Right lobe of liver (tissue), 6 donors: ENCODE data around the gene SH3PXD2A. TPM values are rescaled to one million over a fixed set of nuclear protein-coding genes. Genes with fewer than 3 reads are reported as not detected.
A peak's percentile ranks its signal among the peaks of the same experiment; 100 is the strongest.

Experiments used
- ATAC-seq, 4 donors: fragments of 200-7000 bp; cut with Tn5 transposase; one replicate each; pipeline ENCODE4 v1.9.1; 2020; ENCODE audit warnings: mild to moderate bottlenecking in 4 of 4, moderate library complexity in 4 of 4
- DNase-seq, 3 donors: peaks; one replicate each; pipeline ENCODE4 v3.0.0-alpha.2; 2020
- H3K27ac ChIP-seq, 3 donors: fragments of 200-600 bp; one replicate each; pipeline ENCODE4 v1.8.0; 2022
- H3K27me3 ChIP-seq, 2 donors: fragments of 200-600 bp; one replicate each; pipeline ENCODE4 v1.8.0; 2022
- H3K36me3 ChIP-seq, 4 donors: fragments of 200-600 bp; sonication (generic) in 1 of 4; one replicate each; pipeline versions ENCODE4 v1.5.1 to v1.8.0; 2017 to 2022; ENCODE audit warnings: control low read depth in 1 of 4
- H3K4me1 ChIP-seq, 4 donors: fragments of 200-600 bp; sonication (generic) in 1 of 4; one replicate each; pipeline versions ENCODE4 v1.5.1 to v1.8.0; 2017 to 2022; ENCODE audit warnings: control low read depth in 1 of 4
- H3K4me3 ChIP-seq, 3 donors: fragments of 200-600 bp; one replicate each; pipeline ENCODE4 v1.8.0; 2022
- H3K9me3 ChIP-seq, 4 donors: fragments of 200-600 bp; sonication (generic) in 1 of 4; one replicate each; pipeline versions ENCODE4 v1.5.1 to v1.8.0; 2017 to 2022; ENCODE audit warnings: control low read depth in 1 of 4
- CTCF ChIP-seq, 4 donors: fragments of 200-600 bp in 3 of 4; fragments of 450-650 bp in 1 of 4; IDR thresholded peaks; one replicate each; pipeline versions ENCODE4 v1.5.1 to v1.8.0; 2016 to 2022; ENCODE audit warnings: antibody characterized with exemption in 4 of 4, mild to moderate bottlenecking in 2 of 4
- POLR2A ChIP-seq: fragments of 450-650 bp; IDR thresholded peaks from one replicate; pipeline ENCODE4 v1.6.1; 2017; ENCODE audit warnings: antibody characterized with exemption, mild to moderate bottlenecking
- WGBS: methylation state at CpG from one replicate; pipeline ENCODE4 v1.1.6; 2018; ENCODE audit warnings: low coverage, low lambda C conversion rate; ENCODE audit not compliant: insufficient coverage; ENCODE audit errors: missing lambda C conversion rate; 5-methylcytosine and 5-hydroxymethylcytosine counted together
- intact Hi-C, 2 donors: fragments of 100-400 bp; cut with DNase I; formaldehyde crosslinking; loops; one replicate each; pipeline versions ENCODE4 v1.11.2 to v1.14.1; 2022
- total RNA-seq, 6 experiments: library from RNA; depleted of rRNA in 2 of 6; stranded (reverse); fragments of >200 nt in 2 of 6; fragmentation: NEBNext Ultra II Directional in 3 of 6; extraction: Animal tissue kit (Norgen Biotek cat#: 25700) in 3 of 6; gene quantifications; one replicate each; pipeline versions ENCODE4 v1.1.0 to v1.2.4, GENCODE V29; 2016 to 2023
- donor health status: DM: no; HTN: yes; CAD: no.
- donor health status: DM: no; HTN: no; CAD: no.
- donor health status: DM: no; HTN: no; CAD: no.
- donor health status: DM: no; HTN: yes; CAD: no.
- donor health status: DM: no; HTN: yes; CAD: no.

SH3PXD2A gene
- total RNA-seq, 6 experiments from 2014 or later = 3.0 to 38.3 (median 10.0) TPM

GRCh38 chr10:103711351-103711994, 143.9 kb downstream of the SH3PXD2A start:
- H3K27me3 ChIP-seq = no peaks in the 10 kb centered on the region
- TF ChIP-seq POLR2A (no peak), CTCF (IDR thresholded peaks at IDR 0.05) (peak in 1 of 4 donors; percentile 15)
- H3K9me3 ChIP-seq = no peaks in the 10 kb centered on the region
- no peak overlapping the region for H3K27ac ChIP-seq
- DNase-seq (no peak), ATAC-seq (no peak)
- no peaks in the 10 kb centered on the region for H3K4me1 ChIP-seq
- H3K4me3 ChIP-seq = no peak overlapping the region
- H3K36me3 ChIP-seq = no peaks in the 10 kb centered on the region
- WGBS = 64% methylated on average over 12 of the region's 15 CpGs
- intact Hi-C loops = loop anchor here (5.0 kb wide), 2 partner anchors 146 to 171 kb away; partner anchors contain the start of gene SH3PXD2A (in 2 of the 2)

- intact Hi-C loops = loop anchor here (5.0 kb wide), 2 partner anchors 147 to 172 kb away; partner anchors contain the start of gene SH3PXD2A (in 2 of the 2)
- no peak overlapping the region for H3K4me3 ChIP-seq
- H3K9me3 ChIP-seq = no peaks in the 10 kb centered on the region
- H3K36me3 ChIP-seq = no peaks in the 10 kb centered on the region
- H3K27me3 ChIP-seq = no peaks in the 10 kb centered on the region
- DNase-seq (no peak), ATAC-seq (no peak)
- no peak overlapping the region for H3K27ac ChIP-seq
- WGBS = 65% methylated on average over 4 of the region's 4 CpGs
- TF ChIP-seq CTCF (IDR thresholded peaks at IDR 0.05) = no peak
- TF ChIP-seq POLR2A = no peak
- H3K4me1 ChIP-seq = no peaks in the 10 kb centered on the region
Observed at GRCh38 chr10:103710490-103710889, 144.9 kb downstream of the SH3PXD2A start.

- no peak for ATAC-seq
- intact Hi-C loops = no loop called here
- no peaks in the 10 kb centered on the region for H3K9me3 ChIP-seq
- no peak overlapping the region for H3K4me3 ChIP-seq
- no peak overlapping the region for H3K27ac ChIP-seq
- TF ChIP-seq CTCF (IDR thresholded peaks at IDR 0.05) (no peak), POLR2A (no peak)
- no peaks in the 10 kb centered on the region for H3K27me3 ChIP-seq
- no peak for DNase-seq
- H3K4me1 ChIP-seq = no peaks in the 10 kb centered on the region
- 93% methylated on average over 2 of the region's 8 CpGs for WGBS
- H3K36me3 ChIP-seq = no peaks in the 10 kb centered on the region
Observed at GRCh38 chr10:103709341-103709920, 145.9 kb downstream of the SH3PXD2A start.

GRCh38 chr10:103708627-103709288, 146.6 kb downstream of the SH3PXD2A start:
- intact Hi-C loops = no loop called here
- WGBS = 80% methylated on average over 1 of the region's 6 CpGs
- H3K9me3 ChIP-seq = no peaks in the 10 kb centered on the region
- no peak for TF ChIP-seq CTCF (IDR thresholded peaks at IDR 0.05)
- TF ChIP-seq POLR2A = no peak
- H3K27ac ChIP-seq = no peak overlapping the region
- DNase-seq (no peak), ATAC-seq (no peak)
- H3K4me3 ChIP-seq = no peak overlapping the region
- no peaks in the 10 kb centered on the region for H3K27me3 ChIP-seq
- no peaks in the 10 kb centered on the region for H3K36me3 ChIP-seq
- no peaks in the 10 kb centered on the region for H3K4me1 ChIP-seq
